HEK293 (cell line): ENCODE measurements around the gene CP.

Experiments used
- CTCF ChIP-seq: fragments of 450-650 bp; formaldehyde crosslinking; IDR thresholded peaks from 2 replicates; pipeline ENCODE4 v1.5.1; 2016; ENCODE audit warnings: missing biosample characterization, missing genetic modification characterization
- ZNF138 ChIP-seq: fragments of 450-650 bp; formaldehyde crosslinking; IDR thresholded peaks from 2 replicates; pipeline ENCODE4 v1.5.1; 2016; ENCODE audit warnings: missing biosample characterization, missing genetic modification characterization, borderline replicate concordance
- ZNF48 ChIP-seq: fragments of 450-650 bp; formaldehyde crosslinking; IDR thresholded peaks from 2 replicates; pipeline ENCODE4 v1.5.1; 2016; ENCODE audit warnings: missing biosample characterization, missing genetic modification characterization
- TF ChIP-seq, protein P1 (sequence below): fragments of 450-650 bp; IDR thresholded peaks from 2 replicates; pipeline ENCODE4 v1.5.1; 2018; ENCODE audit warnings: missing biosample characterization, missing genetic modification characterization

DNA sequence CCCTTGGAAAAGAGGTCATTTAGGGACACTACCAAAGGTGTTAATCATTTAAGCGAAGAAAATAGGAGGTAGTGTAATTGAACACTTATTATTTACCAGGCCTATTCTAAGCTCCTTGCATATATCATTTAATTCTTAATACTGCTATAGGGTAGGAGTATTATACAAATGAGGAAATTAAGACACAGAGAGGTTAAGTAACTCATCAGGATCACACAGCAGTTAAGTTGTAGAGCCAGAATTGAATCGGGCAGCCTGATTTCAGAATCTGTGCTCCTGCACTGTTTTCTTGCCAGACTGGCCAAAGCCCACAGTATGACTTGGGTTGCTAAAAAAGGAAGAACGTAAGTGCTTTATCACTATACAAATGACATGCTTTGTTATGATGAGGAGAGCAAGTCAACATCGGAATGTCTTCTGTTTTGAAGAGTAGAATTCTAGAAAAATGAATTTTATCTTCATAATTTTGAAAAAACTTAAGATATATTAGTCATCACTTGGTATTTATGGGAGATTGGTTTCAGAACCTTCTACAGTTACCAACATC lies 60.8 kb downstream of the CP start:
- TF ChIP-seq ZNF48 (tag by site-specific recombination): no peak
- TF ChIP-seq ZNF138: no peak
- no peak for TF ChIP-seq CTCF (tag by site-specific recombination)
- TF ChIP-seq, protein P1, sequence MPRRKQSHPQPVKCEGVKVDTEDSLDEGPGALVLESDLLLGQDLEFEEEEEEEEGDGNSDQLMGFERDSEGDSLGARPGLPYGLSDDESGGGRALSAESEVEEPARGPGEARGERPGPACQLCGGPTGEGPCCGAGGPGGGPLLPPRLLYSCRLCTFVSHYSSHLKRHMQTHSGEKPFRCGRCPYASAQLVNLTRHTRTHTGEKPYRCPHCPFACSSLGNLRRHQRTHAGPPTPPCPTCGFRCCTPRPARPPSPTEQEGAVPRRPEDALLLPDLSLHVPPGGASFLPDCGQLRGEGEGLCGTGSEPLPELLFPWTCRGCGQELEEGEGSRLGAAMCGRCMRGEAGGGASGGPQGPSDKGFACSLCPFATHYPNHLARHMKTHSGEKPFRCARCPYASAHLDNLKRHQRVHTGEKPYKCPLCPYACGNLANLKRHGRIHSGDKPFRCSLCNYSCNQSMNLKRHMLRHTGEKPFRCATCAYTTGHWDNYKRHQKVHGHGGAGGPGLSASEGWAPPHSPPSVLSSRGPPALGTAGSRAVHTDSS (tag by site-specific recombination): no peak
